Suprapubic skin (tissue), 4 donors: ENCODE data around the gene DDX39A.

ENCODE experiments used
- EP300 ChIP-seq: sonication (generic); formaldehyde crosslinking; IDR thresholded peaks from one replicate; pipeline ENCODE4 v1.6.1; 2017; ENCODE audit warnings: antibody characterized with exemption
- POLR2A ChIP-seq, 2 donors: fragments of 450-650 bp; IDR thresholded peaks; one replicate each; pipeline ENCODE4 v1.6.1; 2017; ENCODE audit warnings: antibody characterized with exemption in 2 of 2, mild to moderate bottlenecking in 2 of 2, moderate library complexity in 2 of 2
- POLR2AphosphoS5 ChIP-seq, 3 donors: sonication (generic); formaldehyde crosslinking; IDR thresholded peaks; one replicate each; pipeline ENCODE4 v1.6.1; 2017; ENCODE audit warnings: antibody characterized with exemption in 3 of 3
- TF ChIP-seq, protein P1 (sequence below), 2 donors: fragments of 200-600 bp in 1 of 2; fragments of 450-650 bp in 1 of 2; sonication (generic) in 1 of 2; IDR thresholded peaks; one replicate each; pipeline ENCODE4 v1.5.1; 2016 to 2019; ENCODE audit warnings: antibody characterized with exemption in 2 of 2, mild to moderate bottlenecking in 1 of 2, moderate library complexity in 1 of 2

DNA sequence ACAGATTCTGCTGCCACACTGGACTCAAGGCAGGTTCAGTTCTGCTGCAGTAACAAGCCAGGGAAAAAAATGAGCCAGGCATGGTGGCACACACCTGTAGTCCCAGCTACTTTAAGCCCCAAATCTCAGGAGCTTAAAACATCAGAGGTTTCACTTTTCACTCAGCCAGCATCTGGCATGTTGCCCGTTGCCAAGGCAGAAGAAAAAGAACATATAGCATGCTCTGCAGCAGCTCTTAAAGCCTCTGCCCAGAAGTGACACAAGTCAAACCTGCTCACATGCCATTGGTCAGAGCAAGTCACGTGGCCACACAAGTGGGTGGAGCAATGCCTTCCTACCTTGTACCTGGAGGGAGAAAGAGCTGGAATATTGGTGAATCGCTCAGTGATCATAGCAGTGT is 52.6 kb downstream of the DDX39A start:
- TF ChIP-seq EP300 (no peak), POLR2AphosphoS5 (IDR thresholded peaks at IDR 0.05) (no peak), POLR2A (IDR thresholded peaks at IDR 0.05) (no peak)
- TF ChIP-seq, protein P1, sequence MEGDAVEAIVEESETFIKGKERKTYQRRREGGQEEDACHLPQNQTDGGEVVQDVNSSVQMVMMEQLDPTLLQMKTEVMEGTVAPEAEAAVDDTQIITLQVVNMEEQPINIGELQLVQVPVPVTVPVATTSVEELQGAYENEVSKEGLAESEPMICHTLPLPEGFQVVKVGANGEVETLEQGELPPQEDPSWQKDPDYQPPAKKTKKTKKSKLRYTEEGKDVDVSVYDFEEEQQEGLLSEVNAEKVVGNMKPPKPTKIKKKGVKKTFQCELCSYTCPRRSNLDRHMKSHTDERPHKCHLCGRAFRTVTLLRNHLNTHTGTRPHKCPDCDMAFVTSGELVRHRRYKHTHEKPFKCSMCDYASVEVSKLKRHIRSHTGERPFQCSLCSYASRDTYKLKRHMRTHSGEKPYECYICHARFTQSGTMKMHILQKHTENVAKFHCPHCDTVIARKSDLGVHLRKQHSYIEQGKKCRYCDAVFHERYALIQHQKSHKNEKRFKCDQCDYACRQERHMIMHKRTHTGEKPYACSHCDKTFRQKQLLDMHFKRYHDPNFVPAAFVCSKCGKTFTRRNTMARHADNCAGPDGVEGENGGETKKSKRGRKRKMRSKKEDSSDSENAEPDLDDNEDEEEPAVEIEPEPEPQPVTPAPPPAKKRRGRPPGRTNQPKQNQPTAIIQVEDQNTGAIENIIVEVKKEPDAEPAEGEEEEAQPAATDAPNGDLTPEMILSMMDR (IDR thresholded peaks at IDR 0.05) = no peak
